IPS-18c (cell line): ENCODE results near the gene HHIP.

Experiments used
- H3K4me3 ChIP-seq: 2 replicates; pipeline ENCODE4 v1.7.0; 2013; ENCODE audit warnings: low read depth, mild to moderate bottlenecking, low read length, moderate library complexity; ENCODE audit not compliant: insufficient read depth
- H3K9me3 ChIP-seq: one replicate; pipeline ENCODE4 v1.6.1; 2013; ENCODE audit warnings: mild to moderate bottlenecking, low read length, moderate library complexity; ENCODE audit not compliant: control insufficient read depth, insufficient read depth

HHIP gene

GRCh38 chr4:144688035-144688569 lies 42.1 kb downstream of the HHIP start:
- Histone ChIP-seq H3K9me3 (no peaks in the 10 kb centered on the region), H3K4me3 (no peak overlapping the region)

GRCh38 chr4:144689125-144689524 lies 43.2 kb downstream of the HHIP start:
- no peaks in the 10 kb centered on the region for H3K9me3 ChIP-seq

GRCh38 chr4:144695721-144696120 lies 49.8 kb downstream of the HHIP start:
- no peaks in the 10 kb centered on the region for H3K9me3 ChIP-seq
- H3K4me3 ChIP-seq, result no peak overlapping the region

More at GRCh38 chr4:144689125-144689524, 43.2 kb downstream of the HHIP start:
- no peak overlapping the region for H3K4me3 ChIP-seq

DNA sequence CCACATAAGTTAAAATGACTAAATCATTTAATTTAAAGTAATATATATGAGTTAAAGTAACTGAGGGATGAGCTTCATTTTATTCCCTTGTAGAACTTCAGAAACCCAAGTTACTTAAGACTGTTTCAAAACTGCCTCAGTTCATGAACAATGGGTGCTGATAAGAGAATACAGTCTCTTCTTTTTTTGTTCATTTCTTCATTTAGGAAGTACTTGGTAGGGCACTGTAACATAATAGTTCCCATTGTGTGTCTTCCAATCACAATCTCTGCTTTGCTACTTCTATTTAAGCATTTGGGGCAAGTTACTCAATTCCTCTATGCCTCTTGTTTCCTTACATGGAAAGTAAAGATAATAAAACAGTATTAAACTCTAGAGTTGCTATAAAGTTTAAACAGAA lies 50.4 kb downstream of the HHIP start:
- H3K9me3 ChIP-seq, result no peaks in the 10 kb centered on the region
- no peak overlapping the region for H3K4me3 ChIP-seq

- no peaks in the 10 kb centered on the region for H3K9me3 ChIP-seq
- no peak overlapping the region for H3K4me3 ChIP-seq
Observed at GRCh38 chr4:144699565-144699964, 53.6 kb downstream of the HHIP start.

DNA sequence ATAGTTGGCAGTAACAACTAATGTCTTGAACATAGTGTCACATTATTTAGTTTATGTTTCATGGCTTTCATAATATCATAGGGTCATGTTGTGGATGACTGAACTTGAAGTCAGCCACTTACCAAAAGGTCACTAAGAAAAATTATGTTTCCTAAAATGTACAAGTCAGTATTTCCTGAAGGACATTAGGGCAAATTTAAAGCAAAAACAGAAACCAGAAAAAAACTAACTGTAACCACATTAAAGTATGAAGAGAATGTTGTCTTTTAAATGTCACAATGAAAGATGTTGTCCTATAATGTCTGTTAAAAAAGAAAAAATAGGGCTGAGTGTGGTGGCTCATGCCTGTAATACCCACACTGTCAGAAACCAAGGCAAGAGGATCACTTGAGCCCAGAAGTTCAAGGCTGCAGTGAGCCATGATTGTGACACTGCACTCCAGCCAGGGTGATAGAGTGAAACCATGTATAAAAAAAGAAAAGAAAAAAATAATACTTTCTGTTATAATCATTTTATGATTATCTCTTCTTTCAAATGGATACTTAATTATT lies 55.8 kb downstream of the HHIP start:
- H3K9me3 ChIP-seq, result no peaks in the 10 kb centered on the region

GRCh38 chr4:144703494-144703893 lies 57.5 kb downstream of the HHIP start:
- Histone ChIP-seq H3K4me3 (no peak overlapping the region), H3K9me3 (no peaks in the 10 kb centered on the region)

More for the DNA sequence above, 55.8 kb downstream of the HHIP start:
- H3K4me3 ChIP-seq, result no peak overlapping the region

GRCh38 chr4:144705601-144706590 lies 59.9 kb downstream of the HHIP start:
- H3K9me3 ChIP-seq, result no peaks in the 10 kb centered on the region

GRCh38 chr4:144709159-144709558 lies 63.2 kb downstream of the HHIP start:
- no peak overlapping the region for H3K4me3 ChIP-seq
- no peaks in the 10 kb centered on the region for H3K9me3 ChIP-seq

More at GRCh38 chr4:144705601-144706590, 59.9 kb downstream of the HHIP start:
- H3K4me3 ChIP-seq, result no peak overlapping the region

GRCh38 chr4:144709793-144710525 lies 64.0 kb downstream of the HHIP start:
- Histone ChIP-seq H3K9me3 (no peaks in the 10 kb centered on the region), H3K4me3 (no peak overlapping the region)

DNA sequence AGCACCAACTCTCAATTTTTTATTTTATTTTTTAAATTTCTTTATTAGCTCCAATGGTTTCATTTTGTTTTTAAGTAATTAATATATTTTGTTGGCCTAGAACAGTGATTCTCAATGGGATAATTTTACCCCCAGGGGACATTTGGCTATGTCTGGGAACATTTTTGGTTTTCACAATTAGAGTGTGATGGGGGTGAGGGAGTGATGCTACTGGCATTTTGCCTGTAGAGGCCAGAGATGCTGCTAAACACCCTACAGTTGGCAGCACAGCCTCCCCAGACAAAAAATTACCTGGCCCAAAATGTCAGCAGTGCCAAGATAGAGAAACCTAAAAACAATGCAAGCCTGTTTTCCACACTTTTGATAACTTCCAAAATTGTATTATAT lies 64.6 kb downstream of the HHIP start:
- H3K4me3 ChIP-seq, result no peak overlapping the region

GRCh38 chr4:144711700-144712456 lies 65.9 kb downstream of the HHIP start:
- Histone ChIP-seq H3K4me3 (no peak overlapping the region), H3K9me3 (no peaks in the 10 kb centered on the region)

More for the DNA sequence above, 64.6 kb downstream of the HHIP start:
- no peaks in the 10 kb centered on the region for H3K9me3 ChIP-seq

DNA sequence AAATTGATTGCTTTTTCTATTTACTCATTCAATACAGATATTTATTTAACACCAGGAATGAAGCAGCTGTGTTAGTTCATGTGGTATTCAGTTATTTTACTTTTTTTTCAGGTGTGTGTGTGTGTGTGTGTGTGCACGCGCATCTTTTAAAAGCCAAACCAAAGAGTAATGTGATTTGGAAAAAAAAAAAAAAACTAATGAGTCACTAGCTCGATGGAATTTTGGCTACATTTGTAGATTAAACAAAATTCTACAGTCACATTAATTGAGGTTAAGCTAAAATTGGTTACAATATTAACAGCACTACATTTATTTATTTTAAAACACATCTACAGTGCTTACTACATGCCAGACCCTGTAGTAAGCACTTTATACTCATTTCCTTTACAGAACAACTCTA lies 66.8 kb downstream of the HHIP start:
- Histone ChIP-seq H3K9me3 (no peaks in the 10 kb centered on the region), H3K4me3 (no peak overlapping the region)

DNA sequence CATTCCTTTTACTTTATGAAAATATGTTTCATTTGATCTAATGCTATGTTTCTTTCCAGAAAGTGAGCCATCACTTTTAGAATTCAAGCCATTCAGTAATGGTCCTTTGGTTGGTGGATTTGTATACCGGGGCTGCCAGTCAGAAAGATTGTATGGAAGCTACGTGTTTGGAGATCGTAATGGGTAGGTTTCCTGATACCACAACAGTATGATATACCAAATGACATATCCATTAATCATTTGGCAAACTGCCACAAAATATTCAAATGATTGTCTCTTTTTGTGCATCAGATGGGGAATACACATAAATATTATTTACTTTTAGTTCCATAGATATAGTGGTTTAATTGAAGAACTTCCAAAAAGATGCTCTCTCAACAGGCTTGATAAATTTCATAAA lies 68.2 kb downstream of the HHIP start:
- Histone ChIP-seq H3K4me3 (no peak overlapping the region), H3K9me3 (no peaks in the 10 kb centered on the region)

GRCh38 chr4:144715230-144715629 lies 69.3 kb downstream of the HHIP start:
- Histone ChIP-seq H3K9me3 (no peaks in the 10 kb centered on the region), H3K4me3 (no peak overlapping the region)

- no peak overlapping the region for H3K4me3 ChIP-seq
- no peaks in the 10 kb centered on the region for H3K9me3 ChIP-seq
Observed at GRCh38 chr4:144716778-144717177, 70.8 kb downstream of the HHIP start.
